ENCODE data around the gene SIGLEC14.
"Not testable (repeated sequence)": the region's sequence is repeated elsewhere in the genome, so short reads cannot be mapped to it uniquely, and the experiment has no call there.

SIGLEC14 gene

DNA sequence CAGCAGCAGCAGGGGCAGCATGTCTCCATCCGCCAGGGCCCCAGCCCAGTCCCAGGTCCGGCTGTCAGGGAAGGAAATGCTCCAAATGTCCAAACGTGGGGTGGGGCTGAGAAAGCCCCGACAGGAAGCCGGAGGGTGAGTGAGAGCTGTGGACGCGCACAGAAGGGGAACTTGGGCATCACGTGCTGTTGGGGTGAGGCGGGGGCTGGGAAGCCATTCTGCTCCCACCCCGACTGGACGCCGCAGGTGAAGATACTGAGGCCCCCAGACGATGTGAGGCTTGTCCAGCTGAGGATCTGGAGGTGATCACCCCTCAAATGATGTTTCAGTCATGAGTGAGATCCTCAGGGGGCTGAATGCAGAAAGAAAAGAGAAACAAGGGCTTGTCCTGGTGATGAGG is 16.3 kb downstream of the SIGLEC14 start, which contains the start of gene SIGLEC5:
Gene SIGLEC5 (minus strand): TSS at position 87 of the 400 bp plus-strand sequence. CDS start 66 bp downstream, at position 21.
- not testable (repeated sequence) for ATAC-seq

DNA sequence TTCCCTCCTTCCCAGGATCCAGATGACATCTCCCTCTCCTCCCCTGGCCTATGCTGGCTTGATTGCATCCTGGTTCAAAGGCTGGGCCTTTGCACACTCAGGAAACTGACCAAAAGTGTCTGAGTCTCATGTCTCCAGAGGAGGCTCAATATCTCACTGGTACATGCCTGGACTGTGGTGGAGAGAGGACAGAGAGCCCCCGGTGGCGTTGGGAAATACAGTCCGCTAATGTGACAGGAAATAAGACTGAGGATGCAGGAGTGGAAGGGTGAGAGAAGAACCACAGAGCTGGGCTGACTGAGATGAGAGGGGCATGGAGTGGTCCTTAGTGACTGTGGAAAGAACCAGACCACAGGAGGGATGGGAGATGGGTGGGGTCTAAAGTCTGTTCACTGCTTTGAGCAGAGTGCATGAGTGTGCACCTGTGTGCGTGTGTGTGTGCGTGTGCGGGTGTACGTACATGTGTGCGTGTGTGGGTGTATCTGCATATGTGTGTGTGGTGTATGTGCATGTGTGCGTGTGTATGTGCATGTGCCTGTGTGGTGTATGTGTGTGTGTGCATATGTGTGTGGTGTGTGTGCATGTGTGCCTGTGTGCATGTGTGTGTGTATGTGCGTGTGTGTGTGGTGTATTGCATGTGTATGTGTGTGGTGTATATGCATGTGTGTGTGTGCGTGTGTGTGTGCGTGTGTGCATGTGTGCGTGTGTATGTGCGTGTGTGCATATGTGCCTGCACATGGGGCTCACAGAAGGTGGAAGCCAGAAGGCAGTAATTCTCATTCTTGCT is 18.3 kb downstream of the SIGLEC14 start:
- TF ChIP-seq SNAI2 (CRISPR knock-in tag; IDR thresholded peaks at IDR 0.05) = no peak
- no peak for TF ChIP-seq CSDC2 (CRISPR knock-in tag; IDR thresholded peaks at IDR 0.05)
- no peak for TF ChIP-seq CSRNP3 (CRISPR knock-in tag; IDR thresholded peaks at IDR 0.05)
- TF ChIP-seq, protein P1, sequence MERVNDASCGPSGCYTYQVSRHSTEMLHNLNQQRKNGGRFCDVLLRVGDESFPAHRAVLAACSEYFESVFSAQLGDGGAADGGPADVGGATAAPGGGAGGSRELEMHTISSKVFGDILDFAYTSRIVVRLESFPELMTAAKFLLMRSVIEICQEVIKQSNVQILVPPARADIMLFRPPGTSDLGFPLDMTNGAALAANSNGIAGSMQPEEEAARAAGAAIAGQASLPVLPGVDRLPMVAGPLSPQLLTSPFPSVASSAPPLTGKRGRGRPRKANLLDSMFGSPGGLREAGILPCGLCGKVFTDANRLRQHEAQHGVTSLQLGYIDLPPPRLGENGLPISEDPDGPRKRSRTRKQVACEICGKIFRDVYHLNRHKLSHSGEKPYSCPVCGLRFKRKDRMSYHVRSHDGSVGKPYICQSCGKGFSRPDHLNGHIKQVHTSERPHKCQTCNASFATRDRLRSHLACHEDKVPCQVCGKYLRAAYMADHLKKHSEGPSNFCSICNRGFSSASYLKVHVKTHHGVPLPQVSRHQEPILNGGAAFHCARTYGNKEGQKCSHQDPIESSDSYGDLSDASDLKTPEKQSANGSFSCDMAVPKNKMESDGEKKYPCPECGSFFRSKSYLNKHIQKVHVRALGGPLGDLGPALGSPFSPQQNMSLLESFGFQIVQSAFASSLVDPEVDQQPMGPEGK (CRISPR knock-in tag; IDR thresholded peaks at IDR 0.05; ENCODE audit: borderline replicate concordance) = no peak
- TF ChIP-seq, protein P2, sequence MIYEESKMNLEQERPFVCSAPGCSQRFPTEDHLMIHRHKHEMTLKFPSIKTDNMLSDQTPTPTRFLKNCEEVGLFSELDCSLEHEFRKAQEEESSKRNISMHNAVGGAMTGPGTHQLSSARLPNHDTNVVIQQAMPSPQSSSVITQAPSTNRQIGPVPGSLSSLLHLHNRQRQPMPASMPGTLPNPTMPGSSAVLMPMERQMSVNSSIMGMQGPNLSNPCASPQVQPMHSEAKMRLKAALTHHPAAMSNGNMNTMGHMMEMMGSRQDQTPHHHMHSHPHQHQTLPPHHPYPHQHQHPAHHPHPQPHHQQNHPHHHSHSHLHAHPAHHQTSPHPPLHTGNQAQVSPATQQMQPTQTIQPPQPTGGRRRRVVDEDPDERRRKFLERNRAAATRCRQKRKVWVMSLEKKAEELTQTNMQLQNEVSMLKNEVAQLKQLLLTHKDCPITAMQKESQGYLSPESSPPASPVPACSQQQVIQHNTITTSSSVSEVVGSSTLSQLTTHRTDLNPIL (CRISPR knock-in tag; IDR thresholded peaks at IDR 0.05; ENCODE audit: low read depth) = no peak
- no peak for TF ChIP-seq TSHZ2 (CRISPR knock-in tag; IDR thresholded peaks at IDR 0.05)
- no peak for TF ChIP-seq BACH2 (CRISPR knock-in tag; IDR thresholded peaks at IDR 0.05; ENCODE audit: borderline replicate concordance)
- no peak for TF ChIP-seq PPARA (CRISPR knock-in tag; IDR thresholded peaks at IDR 0.05; ENCODE audit: borderline replicate concordance)
- no peak for ATAC-seq

- no peak for ATAC-seq
- TF ChIP-seq ZC3H10 (CRISPR knock-in tag; IDR thresholded peaks at IDR 0.05) = no peak
- no peak for TF ChIP-seq ZFP30 (CRISPR knock-in tag; IDR thresholded peaks at IDR 0.05)
- TF ChIP-seq BACH2 (CRISPR knock-in tag; IDR thresholded peaks at IDR 0.05; ENCODE audit: borderline replicate concordance) = no peak
- TF ChIP-seq TCF4 (CRISPR knock-in tag; IDR thresholded peaks at IDR 0.05; ENCODE audit: borderline replicate concordance) = no peak
- no peak for TF ChIP-seq GLIS3 (CRISPR knock-in tag; IDR thresholded peaks at IDR 0.05)
- TF ChIP-seq RARB (CRISPR knock-in tag; IDR thresholded peaks at IDR 0.05) = no peak
- TF ChIP-seq ZFP3 (CRISPR knock-in tag; IDR thresholded peaks at IDR 0.05) = no peak
- TF ChIP-seq ZNF565 (CRISPR knock-in tag; conservative IDR thresholded peaks at IDR 0.05; ENCODE audit: low read depth) = no peak
Observed at GRCh38 chr19:51627491-51628138, 19.0 kb downstream of the SIGLEC14 start.

GRCh38 chr19:51626675-51627074 is 19.9 kb downstream of the SIGLEC14 start:
- ATAC-seq = no peak
- TF ChIP-seq TOX (CRISPR knock-in tag; IDR thresholded peaks at IDR 0.05; ENCODE audit: borderline replicate concordance) (no peak), ISL1 (CRISPR knock-in tag; IDR thresholded peaks at IDR 0.05) (no peak), BACH2 (CRISPR knock-in tag; IDR thresholded peaks at IDR 0.05; ENCODE audit: borderline replicate concordance) (no peak), CSDC2 (CRISPR knock-in tag; IDR thresholded peaks at IDR 0.05) (no peak), ZFP30 (CRISPR knock-in tag; IDR thresholded peaks at IDR 0.05) (no peak), SNAI2 (CRISPR knock-in tag; IDR thresholded peaks at IDR 0.05) (no peak), ESRRG (CRISPR knock-in tag; IDR thresholded peaks at IDR 0.05) (no peak), ZNF8 (CRISPR knock-in tag; IDR thresholded peaks at IDR 0.05) (no peak), CSRNP3 (CRISPR knock-in tag; IDR thresholded peaks at IDR 0.05) (no peak), ZFP3 (CRISPR knock-in tag; IDR thresholded peaks at IDR 0.05) (no peak), ARNTL (CRISPR knock-in tag; IDR thresholded peaks at IDR 0.05; ENCODE audit: borderline replicate concordance, low read depth) (no peak), OSR1 (CRISPR knock-in tag; IDR thresholded peaks at IDR 0.05) (no peak), RARB (CRISPR knock-in tag; IDR thresholded peaks at IDR 0.05) (no peak)
- TF ChIP-seq, protein P1 (CRISPR knock-in tag; IDR thresholded peaks at IDR 0.05; ENCODE audit: borderline replicate concordance) = no peak
- TF ChIP-seq, protein P2 (CRISPR knock-in tag; IDR thresholded peaks at IDR 0.05; ENCODE audit: low read depth) = no peak

Data from SK-N-SH treated with all-trans-retinoic acid at 6 μM for 48 hours (cell line).